Adrenal gland (tissue), 5 donors: ENCODE measurements around the gene LGI2.

Experiments used
- POLR2A ChIP-seq, 2 donors: fragments of 450-650 bp; IDR thresholded peaks; one replicate each; pipeline ENCODE4 v1.6.1; 2017; ENCODE audit warnings: antibody characterized with exemption in 2 of 2, mild to moderate bottlenecking in 2 of 2, moderate library complexity in 1 of 2
- TF ChIP-seq, protein P1 (sequence below), 6 experiments: fragments of 450-650 bp in 4 of 6; fragments of 200-600 bp in 2 of 6; sonication (generic) in 1 of 6; IDR thresholded peaks; 1 replicate in 5 of 6; 2 replicates in 1 of 6; pipeline versions ENCODE4 v1.5.1 to v1.8.0; 2016 to 2021; ENCODE audit warnings: antibody characterized with exemption in 6 of 6, mild to moderate bottlenecking in 2 of 6, moderate library complexity in 1 of 6
- donor health status: DM: no; HTN: no; CAD: no.

DNA sequence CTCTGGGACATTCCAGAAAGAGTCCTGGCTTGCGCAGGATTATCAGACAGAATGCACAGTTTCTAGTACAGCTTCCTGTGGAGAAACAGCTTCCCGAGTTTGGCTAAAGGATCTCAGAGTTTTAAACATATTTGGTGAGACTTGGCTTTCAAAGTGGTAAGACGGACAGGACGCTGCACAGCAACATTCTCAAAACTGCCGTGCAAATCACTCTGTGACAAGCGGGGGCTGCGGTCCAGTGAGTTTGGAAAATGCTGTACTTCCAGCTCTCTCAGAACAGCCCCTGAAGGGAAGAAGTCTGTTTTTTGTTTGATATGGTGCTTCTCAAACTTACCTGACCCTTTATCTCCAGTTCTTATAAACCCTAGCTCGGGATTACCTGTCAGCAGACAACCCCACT is 18.1 kb downstream of the LGI2 start:
- TF ChIP-seq, protein P1, sequence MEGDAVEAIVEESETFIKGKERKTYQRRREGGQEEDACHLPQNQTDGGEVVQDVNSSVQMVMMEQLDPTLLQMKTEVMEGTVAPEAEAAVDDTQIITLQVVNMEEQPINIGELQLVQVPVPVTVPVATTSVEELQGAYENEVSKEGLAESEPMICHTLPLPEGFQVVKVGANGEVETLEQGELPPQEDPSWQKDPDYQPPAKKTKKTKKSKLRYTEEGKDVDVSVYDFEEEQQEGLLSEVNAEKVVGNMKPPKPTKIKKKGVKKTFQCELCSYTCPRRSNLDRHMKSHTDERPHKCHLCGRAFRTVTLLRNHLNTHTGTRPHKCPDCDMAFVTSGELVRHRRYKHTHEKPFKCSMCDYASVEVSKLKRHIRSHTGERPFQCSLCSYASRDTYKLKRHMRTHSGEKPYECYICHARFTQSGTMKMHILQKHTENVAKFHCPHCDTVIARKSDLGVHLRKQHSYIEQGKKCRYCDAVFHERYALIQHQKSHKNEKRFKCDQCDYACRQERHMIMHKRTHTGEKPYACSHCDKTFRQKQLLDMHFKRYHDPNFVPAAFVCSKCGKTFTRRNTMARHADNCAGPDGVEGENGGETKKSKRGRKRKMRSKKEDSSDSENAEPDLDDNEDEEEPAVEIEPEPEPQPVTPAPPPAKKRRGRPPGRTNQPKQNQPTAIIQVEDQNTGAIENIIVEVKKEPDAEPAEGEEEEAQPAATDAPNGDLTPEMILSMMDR (IDR thresholded peaks at IDR 0.05) = no peak
- no peak for TF ChIP-seq POLR2A (IDR thresholded peaks at IDR 0.05)
